ENCODE results near the gene FGR. TPM values are rescaled to one million over a fixed set of nuclear protein-coding genes. Genes with fewer than 3 reads are reported as not detected.

The FGR gene
- total RNA-seq, 1 donor from 2014 or later, result 15.3 TPM

GRCh38 chr1:27596261-27596660 lies 38.7 kb downstream of the FGR start:
- intact Hi-C loops (cut with DNase I), result loop anchor here (10.0 kb wide), 1 partner anchor 101 kb away; the partner anchor contains the start of gene WASF2
- no peak for DNase-seq (ENCODE audit: low spot score)
- no peak for ATAC-seq

- intact Hi-C loops (cut with DNase I), result loop anchor here (10.0 kb wide), 1 partner anchor 101 kb away; the partner anchor contains the start of gene WASF2
- DNase-seq (ENCODE audit: low spot score) (no peak), ATAC-seq (no peak)
Measured at GRCh38 chr1:27595597-27595996, 39.4 kb downstream of the FGR start.

DNA sequence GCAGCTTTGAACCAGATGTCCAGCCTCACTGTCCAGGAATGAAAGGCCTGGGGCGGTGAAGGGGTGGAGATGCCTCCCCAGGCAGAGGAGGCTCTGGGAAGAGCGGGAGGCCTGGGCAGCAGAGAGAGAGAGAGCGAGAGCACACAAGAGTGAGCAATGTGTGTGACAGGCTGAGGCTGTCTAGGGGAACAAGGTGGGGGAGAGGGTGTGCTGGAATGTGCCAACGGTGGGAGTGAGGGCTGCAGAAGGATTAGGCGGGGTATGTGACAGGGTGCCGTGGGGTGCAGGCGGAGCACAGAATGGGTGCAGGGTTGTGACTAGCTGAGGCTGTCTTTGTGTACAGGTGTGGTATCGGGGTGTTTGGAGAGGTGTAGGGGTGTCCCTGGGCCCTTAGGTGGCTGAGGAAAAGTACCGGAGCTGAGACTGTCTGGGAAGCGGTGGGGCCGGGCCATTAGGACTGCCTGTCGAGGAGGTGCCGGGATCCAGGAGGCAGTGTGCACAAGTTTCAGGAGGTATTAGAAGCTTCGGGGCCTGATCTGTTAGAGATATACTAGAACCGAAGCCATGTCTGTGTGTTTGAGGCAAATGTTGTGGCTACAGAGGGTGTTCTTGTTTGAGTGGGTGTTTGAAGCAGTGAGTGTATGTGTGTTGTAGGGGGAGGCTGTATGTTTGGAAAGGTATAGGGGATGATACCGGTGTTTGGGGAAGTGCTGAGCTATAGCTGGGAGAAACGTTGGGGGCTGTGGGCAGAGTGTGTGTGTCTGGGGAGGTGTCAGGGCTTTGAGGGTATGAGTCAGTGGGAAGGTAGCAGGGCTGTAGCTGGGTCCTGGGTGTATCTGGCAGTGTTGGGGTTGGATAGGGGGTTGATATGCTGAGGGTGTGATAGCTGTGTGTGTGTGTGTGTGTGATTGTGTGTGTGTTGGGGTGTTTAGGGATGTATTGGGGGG lies 40.1 kb downstream of the FGR start:
- intact Hi-C loops (cut with DNase I), result loop anchor here (10.0 kb wide), 1 partner anchor 100 kb away; the partner anchor contains the start of gene WASF2
- ATAC-seq (no peak), DNase-seq (ENCODE audit: low spot score) (no peak)

DNA sequence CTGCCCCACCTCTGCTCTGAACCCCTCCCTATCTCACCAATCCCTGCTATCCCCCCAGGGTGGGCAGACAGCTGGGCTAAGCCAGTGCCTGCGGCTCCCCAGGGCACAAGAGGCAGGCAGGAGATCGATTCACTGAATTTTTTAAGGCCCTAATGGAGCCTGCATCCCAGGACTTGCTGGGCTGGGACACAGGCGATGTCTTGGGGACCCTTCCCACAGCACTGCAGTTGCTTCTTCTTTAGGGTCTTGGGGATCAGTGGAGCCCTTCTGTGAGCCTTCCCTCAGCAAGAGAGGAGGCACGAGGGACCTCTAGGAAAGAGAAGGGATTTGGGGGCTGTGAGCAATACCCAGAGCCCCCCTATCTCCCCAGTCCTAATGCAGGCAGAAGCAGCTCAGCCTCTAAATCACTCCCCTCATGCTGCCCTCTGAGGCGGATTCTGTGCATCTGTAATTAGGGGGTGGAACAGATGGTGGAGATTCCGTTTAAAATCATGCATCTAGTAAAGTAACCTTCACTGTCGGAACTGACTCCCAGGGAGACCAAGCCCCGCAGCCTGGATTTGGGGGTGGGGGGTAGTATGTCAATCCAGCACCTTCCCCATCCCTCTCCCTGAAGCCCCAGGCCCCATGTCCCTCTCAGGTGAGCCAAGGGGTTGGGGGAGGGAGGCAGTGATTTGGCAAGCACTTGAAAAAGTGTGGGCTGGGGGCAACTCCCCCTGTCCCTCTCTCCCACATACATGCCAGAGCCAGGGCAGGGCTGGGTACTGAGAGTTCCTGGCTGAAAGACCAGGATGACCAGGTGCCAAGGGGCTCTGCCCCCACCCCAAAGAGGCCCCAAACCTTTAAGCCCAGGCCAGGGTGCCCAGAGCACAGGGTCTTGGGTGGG lies 41.1 kb downstream of the FGR start:
- DNase-seq (ENCODE audit: low spot score) (no peak), ATAC-seq (no peak)

DNA sequence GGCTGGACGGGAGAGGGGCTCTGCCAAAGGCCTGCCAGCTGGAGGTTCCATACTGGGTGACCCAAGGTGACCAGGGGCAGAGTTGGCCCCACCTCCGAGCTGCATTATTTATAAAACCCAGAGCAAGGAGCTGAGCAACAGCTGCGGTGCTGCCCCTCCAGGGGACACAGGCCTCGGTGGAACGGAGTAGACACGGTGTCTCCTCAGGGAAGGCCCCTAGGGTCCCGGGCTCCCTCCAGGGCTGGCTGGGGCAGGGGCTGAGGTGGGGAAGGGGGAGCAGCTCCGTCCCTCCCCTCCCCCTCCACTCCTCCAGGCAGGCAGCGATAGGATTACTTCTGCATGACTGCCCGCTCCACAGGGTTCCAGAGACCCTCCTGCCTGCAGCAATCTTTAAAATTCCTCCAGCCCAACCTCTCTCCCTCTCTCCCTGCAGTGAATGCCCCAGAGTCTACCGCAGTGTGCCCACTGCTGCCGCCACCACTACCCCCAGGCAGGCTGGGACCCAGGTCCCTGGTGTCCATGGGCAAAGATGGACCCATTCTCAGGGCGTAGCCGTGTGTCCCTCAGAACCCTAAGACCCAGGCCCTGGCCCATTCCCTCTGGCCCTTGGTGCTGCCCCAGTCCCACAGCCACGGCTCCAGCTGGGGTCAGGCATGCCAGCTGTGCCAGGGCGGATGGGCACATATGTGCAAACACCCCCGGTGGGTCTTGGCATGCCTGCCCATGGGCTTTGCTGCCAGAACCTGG lies 41.9 kb downstream of the FGR start:
- no peak for ATAC-seq
- intact Hi-C loops (cut with DNase I), result loop anchor here (10.0 kb wide), 1 partner anchor 98 kb away; the partner anchor contains the start of gene WASF2
- DNase-seq (ENCODE audit: low spot score), result no peak

More for the DNA sequence above, 41.1 kb downstream of the FGR start:
- intact Hi-C loops (cut with DNase I), result loop anchor here (10.0 kb wide), 1 partner anchor 99 kb away; the partner anchor contains the start of gene WASF2

GRCh38 chr1:27592232-27592930 lies 42.6 kb downstream of the FGR start:
- intact Hi-C loops (cut with DNase I), result loop anchor here (10.0 kb wide), 1 partner anchor 98 kb away; the partner anchor contains the start of gene WASF2
- no peak for ATAC-seq
- DNase-seq (ENCODE audit: low spot score), result no peak

- no peak for ATAC-seq
- intact Hi-C loops (cut with DNase I), result loop anchor here (10.0 kb wide), 1 partner anchor 97 kb away; the partner anchor contains the start of gene WASF2
- DNase-seq (ENCODE audit: low spot score), result no peak
Measured at GRCh38 chr1:27591622-27592021, 43.4 kb downstream of the FGR start.

GRCh38 chr1:27590917-27591508 lies 44.0 kb downstream of the FGR start:
- no peak for ATAC-seq
- no peak for DNase-seq (ENCODE audit: low spot score)
- intact Hi-C loops (cut with DNase I), result loop anchor here (10.0 kb wide), 1 partner anchor 96 kb away; the partner anchor contains the start of gene WASF2

- DNase-seq (ENCODE audit: low spot score), result no peak
Measured at GRCh38 chr1:27589841-27590426, 45.1 kb downstream of the FGR start.

DNA sequence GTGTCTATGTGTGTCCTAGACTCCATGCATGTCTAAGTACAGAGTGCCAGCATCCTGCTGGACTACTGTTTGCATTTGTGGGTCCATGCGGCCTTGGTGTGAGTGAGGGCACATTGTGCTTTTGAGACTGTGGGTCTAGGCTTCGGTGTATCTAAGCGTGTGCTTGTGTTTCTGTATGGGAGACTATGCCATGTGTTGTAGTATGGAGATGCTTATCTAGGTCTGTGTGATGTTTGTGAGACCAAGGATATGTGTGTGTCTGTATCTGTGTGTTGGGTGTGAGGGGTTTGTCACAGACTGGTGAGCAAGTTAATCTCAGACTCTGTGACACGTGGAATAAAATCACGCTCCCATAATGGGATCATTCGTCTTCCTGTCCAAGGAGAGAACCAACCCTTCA lies 45.5 kb downstream of the FGR start:
- no peak for DNase-seq (ENCODE audit: low spot score)
- intact Hi-C loops (cut with DNase I), result no loop called here

More at GRCh38 chr1:27589841-27590426, 45.1 kb downstream of the FGR start:
- peak; percentile 73 for ATAC-seq
- intact Hi-C loops (cut with DNase I), result loop anchor here (10.0 kb wide), 1 partner anchor 95 kb away; the partner anchor contains the start of gene WASF2

DNA sequence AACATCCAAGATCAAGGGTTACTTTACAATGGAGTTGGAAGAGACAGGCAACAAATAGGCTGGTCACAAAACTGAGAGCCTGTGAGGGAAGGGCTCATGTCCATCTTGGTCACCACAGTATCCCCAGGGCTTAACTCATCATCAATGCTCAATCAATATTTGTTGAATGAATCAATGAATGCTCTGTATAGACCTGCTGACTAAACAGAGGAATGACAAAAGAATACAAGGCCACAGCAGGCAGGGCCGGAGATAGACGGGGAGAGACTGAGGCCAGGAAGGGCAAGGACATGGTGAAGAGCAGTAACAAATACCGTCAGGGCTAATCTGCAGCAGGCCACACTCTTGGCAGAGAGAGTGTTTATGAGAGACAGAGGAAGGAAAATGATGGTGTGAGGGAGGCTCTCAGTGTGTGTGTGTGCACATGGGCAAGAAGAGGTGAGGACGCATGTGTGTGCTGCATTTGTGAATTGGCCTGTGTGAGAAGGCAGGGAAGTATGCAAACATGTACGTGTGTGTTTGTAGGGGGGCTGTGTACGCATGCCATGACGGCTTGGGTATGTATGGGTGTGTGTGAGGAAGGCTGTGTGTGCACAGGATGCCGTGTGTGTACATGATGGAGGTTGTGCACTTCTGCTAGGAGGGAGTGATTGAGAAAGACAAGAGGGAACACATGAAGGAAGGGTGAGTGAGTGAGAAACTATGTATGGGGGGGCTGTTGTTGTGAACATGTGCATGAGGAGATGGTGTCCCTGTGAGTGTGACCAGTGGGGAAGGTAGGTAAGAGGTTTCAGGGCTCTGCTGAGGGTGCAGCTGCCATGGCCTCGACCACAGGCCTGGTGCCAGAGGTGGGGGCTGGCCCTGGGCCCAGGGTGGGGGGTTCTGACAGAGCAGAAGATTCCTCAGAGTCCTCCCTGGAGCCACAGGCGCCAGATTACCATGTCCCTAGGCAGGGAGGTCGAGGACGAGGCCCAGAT lies 46.4 kb downstream of the FGR start:
- intact Hi-C loops (cut with DNase I), result no loop called here
- peak; percentile 7 for ATAC-seq
- no peak for DNase-seq (ENCODE audit: low spot score)

More for the DNA sequence above, 45.5 kb downstream of the FGR start:
- ATAC-seq, result peak; percentile 1

DNA sequence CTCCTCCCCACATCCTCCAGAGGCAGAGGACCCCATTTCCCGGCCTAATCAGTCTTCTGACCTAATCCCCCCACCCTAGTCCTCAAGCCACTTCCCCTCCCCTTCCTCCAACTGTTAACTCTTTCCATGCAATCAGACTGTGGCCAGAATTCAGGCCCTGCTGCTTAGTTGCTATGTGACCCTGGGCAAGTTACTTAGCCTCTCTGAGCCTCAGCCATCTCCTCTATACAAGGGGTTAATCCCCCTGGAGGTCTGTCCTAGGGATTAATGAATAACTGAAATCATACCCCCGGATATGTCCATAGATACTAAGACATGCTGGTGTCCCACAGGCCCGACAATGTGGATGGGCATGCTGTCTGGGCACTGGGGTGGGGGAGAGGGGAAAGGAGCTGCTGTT lies 49.3 kb downstream of the FGR start:
- ATAC-seq (no peak), DNase-seq (ENCODE audit: low spot score) (no peak)
- intact Hi-C loops (cut with DNase I), result no loop called here

DNA sequence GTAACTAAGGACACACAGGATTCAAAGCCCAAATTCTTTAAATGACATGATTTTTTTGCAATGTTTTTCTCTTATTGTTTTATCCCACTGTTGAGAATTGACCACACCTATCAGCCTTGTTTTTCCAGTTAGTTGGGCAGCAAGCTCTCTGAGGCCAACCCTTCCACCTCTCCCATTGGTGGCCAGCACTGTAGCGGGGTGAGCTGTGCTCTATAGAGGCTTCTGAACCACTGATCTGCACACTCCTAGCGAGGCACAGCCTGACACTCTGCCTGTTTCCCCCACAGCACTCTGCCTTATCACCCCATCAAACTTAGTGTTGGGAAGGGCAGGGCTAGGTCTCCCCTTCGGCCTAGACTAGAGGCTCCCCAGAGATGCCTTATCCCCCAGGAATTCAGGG lies 50.5 kb downstream of the FGR start:
- intact Hi-C loops (cut with DNase I), result no loop called here
- no peak for ATAC-seq
- no peak for DNase-seq (ENCODE audit: low spot score)

- ATAC-seq (no peak), DNase-seq (ENCODE audit: low spot score) (no peak)
- intact Hi-C loops (cut with DNase I), result no loop called here
Measured at GRCh38 chr1:27583479-27583878, 51.5 kb downstream of the FGR start.

DNA sequence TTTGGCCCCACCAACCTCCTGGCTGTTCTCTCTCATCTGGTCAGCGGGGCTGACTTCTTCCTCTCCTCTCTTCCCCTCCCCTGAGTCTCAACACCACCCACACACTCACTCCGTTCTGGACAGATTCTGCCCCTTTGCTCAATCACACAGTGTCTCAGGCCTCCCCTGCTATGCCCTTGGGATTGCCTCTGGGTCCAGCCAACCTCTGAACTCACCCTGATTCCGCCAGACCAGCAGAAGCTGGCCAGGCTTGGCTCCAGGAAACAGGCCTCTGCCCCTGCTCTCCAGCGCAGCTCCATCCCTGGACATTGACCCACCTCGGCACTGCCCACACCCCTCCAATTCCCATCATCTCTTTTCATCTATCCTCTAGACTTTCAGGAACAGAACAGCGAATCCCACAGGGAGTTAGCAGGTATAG lies 53.2 kb downstream of the FGR start:
- intact Hi-C loops (cut with DNase I), result no loop called here
- ATAC-seq (peak; percentile 42), DNase-seq (ENCODE audit: low spot score) (no peak)

Measured in sciatic nerve (tissue), 2 donors.